NB4 (cell line): Measurements from ENCODE around the gene SLC25A11.

ENCODE experiments used
- MYC ChIP-seq: IDR thresholded peaks from 2 replicates; pipeline ENCODE4 v1.6.1; 2011; ENCODE audit warnings: low read depth, low read length
- POLR2A ChIP-seq: IDR thresholded peaks from 2 replicates; pipeline ENCODE4 v1.6.1; 2011; ENCODE audit warnings: mild to moderate bottlenecking; ENCODE audit not compliant: insufficient read length; ENCODE audit errors: extremely low read depth
- TF ChIP-seq, protein P1 (sequence below): IDR thresholded peaks from one replicate; pipeline ENCODE4 v1.5.1; 2012; ENCODE audit warnings: low read depth, low read length
- TF ChIP-seq, protein P2 (sequence below): IDR thresholded peaks from 2 replicates; pipeline ENCODE4 v1.6.1; 2011; ENCODE audit warnings: low read depth, low read length

DNA sequence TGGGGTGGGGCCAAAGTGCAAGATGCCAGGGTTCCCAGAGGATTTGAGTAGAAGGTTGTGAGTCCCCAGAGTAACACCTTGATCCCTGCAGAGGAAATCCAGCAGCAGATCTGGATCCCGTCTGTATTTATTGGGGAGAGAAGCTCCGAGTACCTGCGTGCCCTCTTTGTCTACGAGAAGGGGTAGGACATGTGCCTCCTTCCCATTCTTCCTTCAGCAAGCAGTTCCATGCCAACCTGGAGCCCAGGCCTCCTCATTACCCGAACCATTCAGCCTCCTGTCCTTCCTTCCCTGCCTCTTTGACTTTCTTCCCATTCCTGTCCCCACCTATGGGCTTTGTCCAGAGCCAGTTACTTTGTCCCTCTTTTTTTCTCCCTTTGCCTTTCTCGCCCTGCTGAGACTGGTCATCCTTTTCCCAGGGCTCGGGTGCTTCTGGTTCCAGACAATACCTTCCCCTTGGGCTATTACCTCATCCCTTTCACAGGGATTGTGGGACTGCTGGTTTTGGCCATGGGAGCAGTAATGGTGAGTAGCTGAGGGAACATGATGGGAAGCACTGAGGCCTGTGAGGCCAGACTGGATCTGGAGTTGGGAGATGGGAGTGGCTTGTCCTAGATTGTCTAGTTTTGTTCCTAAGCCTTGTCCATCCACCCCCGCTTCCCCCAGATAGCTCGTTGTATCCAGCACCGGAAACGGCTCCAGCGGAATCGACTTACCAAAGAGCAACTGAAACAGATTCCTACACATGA, 3.1 kb upstream of the SLC25A11 start:
- TF ChIP-seq, protein P1, sequence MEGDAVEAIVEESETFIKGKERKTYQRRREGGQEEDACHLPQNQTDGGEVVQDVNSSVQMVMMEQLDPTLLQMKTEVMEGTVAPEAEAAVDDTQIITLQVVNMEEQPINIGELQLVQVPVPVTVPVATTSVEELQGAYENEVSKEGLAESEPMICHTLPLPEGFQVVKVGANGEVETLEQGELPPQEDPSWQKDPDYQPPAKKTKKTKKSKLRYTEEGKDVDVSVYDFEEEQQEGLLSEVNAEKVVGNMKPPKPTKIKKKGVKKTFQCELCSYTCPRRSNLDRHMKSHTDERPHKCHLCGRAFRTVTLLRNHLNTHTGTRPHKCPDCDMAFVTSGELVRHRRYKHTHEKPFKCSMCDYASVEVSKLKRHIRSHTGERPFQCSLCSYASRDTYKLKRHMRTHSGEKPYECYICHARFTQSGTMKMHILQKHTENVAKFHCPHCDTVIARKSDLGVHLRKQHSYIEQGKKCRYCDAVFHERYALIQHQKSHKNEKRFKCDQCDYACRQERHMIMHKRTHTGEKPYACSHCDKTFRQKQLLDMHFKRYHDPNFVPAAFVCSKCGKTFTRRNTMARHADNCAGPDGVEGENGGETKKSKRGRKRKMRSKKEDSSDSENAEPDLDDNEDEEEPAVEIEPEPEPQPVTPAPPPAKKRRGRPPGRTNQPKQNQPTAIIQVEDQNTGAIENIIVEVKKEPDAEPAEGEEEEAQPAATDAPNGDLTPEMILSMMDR = no peak
- TF ChIP-seq MYC (no peak), POLR2A (no peak)
- TF ChIP-seq, protein P2, sequence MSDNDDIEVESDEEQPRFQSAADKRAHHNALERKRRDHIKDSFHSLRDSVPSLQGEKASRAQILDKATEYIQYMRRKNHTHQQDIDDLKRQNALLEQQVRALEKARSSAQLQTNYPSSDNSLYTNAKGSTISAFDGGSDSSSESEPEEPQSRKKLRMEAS = no peak
